Measurements from ENCODE around the gene RASGRF1.

DNA sequence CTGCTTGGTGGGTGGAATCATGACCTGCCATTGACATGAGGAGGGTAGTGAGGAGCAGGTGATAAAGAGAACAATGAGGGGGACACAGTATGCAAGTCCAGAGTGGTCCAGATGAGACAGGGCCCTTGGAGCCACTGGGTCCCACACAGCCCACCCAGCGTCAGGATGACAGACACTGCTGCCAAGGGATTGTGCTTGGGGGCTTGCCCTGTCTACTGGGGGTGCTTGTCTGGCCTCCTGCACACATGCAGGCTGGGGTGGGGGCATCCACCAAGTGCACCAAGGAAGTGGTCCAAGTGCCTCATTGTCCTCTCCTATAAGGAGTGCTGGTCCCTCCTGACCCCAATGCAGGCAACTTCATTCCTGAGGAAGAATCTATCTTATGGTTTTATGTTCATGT, 106.5 kb downstream of the RASGRF1 start:
- TF ChIP-seq CTCF (IDR thresholded peaks at IDR 0.05) = no peak
- no peak for TF ChIP-seq POLR2AphosphoS5 (IDR thresholded peaks at IDR 0.05)
- TF ChIP-seq POLR2A (IDR thresholded peaks at IDR 0.05) = no peak

Measured in prostate gland (tissue), 2 donors.